Spleen (tissue), 11 donors: ENCODE measurements around the gene ZBTB7A. TPM values are rescaled to one million over a fixed set of nuclear protein-coding genes. Genes with fewer than 3 reads are reported as not detected.
A peak's percentile ranks its signal among the peaks of the same experiment; 100 is the strongest.

Experiments used
- DNase-seq: peaks from one replicate; pipeline ENCODE4 v3.0.0-alpha.2; 2020
- H3K27ac ChIP-seq, 8 donors: fragments of 200-600 bp; sonication (generic) in 7 of 8; 1 replicate in 4 of 8; 2 replicates in 4 of 8; pipeline versions ENCODE4 v1.5.0 to v1.8.0; 2016 to 2021; ENCODE audit warnings: inconsistent platforms in 4 of 8, mild to moderate bottlenecking in 4 of 8, moderate library complexity in 1 of 8
- H3K27me3 ChIP-seq, 7 donors: fragments of 200-600 bp; sonication (generic) in 6 of 7; replicated peaks in 1 of 7; 1 replicate in 4 of 7; 2 replicates in 3 of 7; pipeline versions ENCODE4 v1.5.0 to v1.8.0; 2016 to 2021; ENCODE audit warnings: inconsistent platforms in 3 of 7, mild to moderate bottlenecking in 1 of 7
- H3K36me3 ChIP-seq, 6 donors: fragments of 200-600 bp; sonication (generic) in 5 of 6; 1 replicate in 4 of 6; 2 replicates in 2 of 6; pipeline versions ENCODE4 v1.5.0 to v1.8.0; 2016 to 2021; ENCODE audit warnings: inconsistent platforms in 2 of 6
- H3K4me1 ChIP-seq, 6 donors: fragments of 200-600 bp; sonication (generic) in 5 of 6; 1 replicate in 3 of 6; 2 replicates in 3 of 6; pipeline versions ENCODE4 v1.5.0 to v1.8.0; 2016 to 2021; ENCODE audit warnings: inconsistent platforms in 3 of 6
- H3K4me3 ChIP-seq, 8 donors: fragments of 200-600 bp; sonication (generic) in 7 of 8; 1 replicate in 4 of 8; 2 replicates in 4 of 8; pipeline versions ENCODE4 v1.5.0 to v1.8.0; 2016 to 2021; ENCODE audit warnings: inconsistent platforms in 4 of 8, mild to moderate bottlenecking in 4 of 8, moderate library complexity in 2 of 8
- H3K9me3 ChIP-seq, 8 donors: fragments of 200-600 bp; sonication (generic) in 7 of 8; 1 replicate in 4 of 8; 2 replicates in 4 of 8; pipeline versions ENCODE4 v1.5.0 to v1.8.0; 2016 to 2021; ENCODE audit warnings: inconsistent platforms in 4 of 8
- POLR2A ChIP-seq, 3 donors: fragments of 450-650 bp; IDR thresholded peaks; one replicate each; pipeline ENCODE4 v1.5.1; 2017; ENCODE audit warnings: antibody characterized with exemption in 3 of 3, mild to moderate bottlenecking in 1 of 3
- POLR2AphosphoS5 ChIP-seq, 3 donors: sonication (generic); formaldehyde crosslinking; IDR thresholded peaks; one replicate each; pipeline ENCODE4 v1.5.1; 2017; ENCODE audit warnings: antibody characterized with exemption in 3 of 3
- WGBS, 5 donors: extraction: QIAGEN DNeasy Blood & Tissue Kit in 3 of 5; methylation state at CpG; one replicate each; pipeline versions ENCODE4 v1.1.5 to v1.1.7; 2013 to 2018; 5-methylcytosine and 5-hydroxymethylcytosine counted together
- intact Hi-C: fragments of 100-400 bp; cut with DNase I; formaldehyde crosslinking; loops from one replicate; pipeline ENCODE4 v1.15.0; 2023; ENCODE audit warnings: low total_unique reads
- polyA plus RNA-seq, 3 donors: library from polyadenylated mRNA; stranded (reverse); fragments of 200-250 nt; gene quantifications; one replicate each; pipeline ENCODE4 v1.2.1, GENCODE V29; 2013
- total RNA-seq, 7 donors: library from RNA; depleted of rRNA in 3 of 7; stranded (reverse); fragments of >200 nt in 3 of 7; fragmentation: NEBNext Ultra II Directional in 4 of 7; extraction: Animal tissue kit (Norgen Biotek cat#: 25700) in 4 of 7; gene quantifications; one replicate each; pipeline versions ENCODE4 v1.1.0 to v1.2.1, GENCODE V29; 2016 to 2021
- TF ChIP-seq, protein P1 (sequence below), 11 experiments: fragments of 200-600 bp in 7 of 11; fragments of 450-650 bp in 4 of 11; sonication (generic) in 4 of 11; IDR thresholded peaks in 8 of 11; conservative IDR thresholded peaks in 3 of 11; 1 replicate in 7 of 11; 2 replicates in 4 of 11; pipeline versions ENCODE4 v1.4.0 to v1.8.0; 2016 to 2021; ENCODE audit warnings: antibody characterized with exemption in 11 of 11, inconsistent platforms in 4 of 11, mild to moderate bottlenecking in 1 of 11
- donor health status: healthy with polysubstance abuse.
- donor health status: DM: no; HTN: no; CAD: no; lungs with moderate emphysema.
- donor health status: DM: no; HTN: no; CAD: no.
- donor health status: Bipolar disorder and iron deficiency.
- donor health status: healthy.
- donor health status: DM: no; HTN: no; CAD: no.
- donor health status: DM: yes; HTN: yes; CAD: no.

ZBTB7A gene
- total and polyA plus RNA-seq, 10 donors, result 4.0 to 68.1 (median 50.8) TPM

DNA sequence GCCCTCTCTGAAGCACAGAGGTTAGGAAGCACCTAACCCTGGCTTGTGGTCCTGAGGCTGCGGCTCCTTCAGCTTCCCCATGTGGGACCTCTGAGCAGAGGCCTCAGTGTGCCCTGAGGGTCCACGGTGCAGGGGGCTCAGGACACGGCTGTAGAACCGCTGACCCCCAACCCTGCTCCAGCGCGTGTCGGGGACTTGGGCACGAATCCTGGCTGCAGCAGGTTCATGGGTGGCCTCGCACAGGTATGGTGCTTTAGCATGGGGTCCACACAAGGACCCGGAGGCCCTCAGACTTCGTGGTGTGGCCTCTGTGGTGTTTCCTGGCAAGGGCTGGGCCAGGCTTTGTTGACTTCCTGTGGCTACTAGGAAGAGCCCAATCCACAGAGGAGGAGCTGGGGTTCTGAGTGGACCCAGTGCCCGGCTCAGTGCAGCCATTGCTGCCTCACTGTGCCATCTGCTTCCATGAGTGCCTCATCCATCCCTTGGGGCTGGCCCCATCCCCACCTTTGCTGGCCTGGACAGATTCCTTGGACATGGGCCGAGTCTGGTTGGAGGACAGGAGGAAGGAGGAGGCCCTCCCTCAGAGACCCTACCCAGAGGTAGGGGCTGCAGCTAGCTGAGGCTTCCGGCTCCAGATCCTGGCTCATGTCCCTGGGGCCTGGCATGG, 24.5 kb downstream of the ZBTB7A start:
- DNase-seq, result no peak
- TF ChIP-seq POLR2AphosphoS5 (IDR thresholded peaks at IDR 0.05), result peak in 2 of 3 donors; percentile 53 to 67
- TF ChIP-seq, protein P1, sequence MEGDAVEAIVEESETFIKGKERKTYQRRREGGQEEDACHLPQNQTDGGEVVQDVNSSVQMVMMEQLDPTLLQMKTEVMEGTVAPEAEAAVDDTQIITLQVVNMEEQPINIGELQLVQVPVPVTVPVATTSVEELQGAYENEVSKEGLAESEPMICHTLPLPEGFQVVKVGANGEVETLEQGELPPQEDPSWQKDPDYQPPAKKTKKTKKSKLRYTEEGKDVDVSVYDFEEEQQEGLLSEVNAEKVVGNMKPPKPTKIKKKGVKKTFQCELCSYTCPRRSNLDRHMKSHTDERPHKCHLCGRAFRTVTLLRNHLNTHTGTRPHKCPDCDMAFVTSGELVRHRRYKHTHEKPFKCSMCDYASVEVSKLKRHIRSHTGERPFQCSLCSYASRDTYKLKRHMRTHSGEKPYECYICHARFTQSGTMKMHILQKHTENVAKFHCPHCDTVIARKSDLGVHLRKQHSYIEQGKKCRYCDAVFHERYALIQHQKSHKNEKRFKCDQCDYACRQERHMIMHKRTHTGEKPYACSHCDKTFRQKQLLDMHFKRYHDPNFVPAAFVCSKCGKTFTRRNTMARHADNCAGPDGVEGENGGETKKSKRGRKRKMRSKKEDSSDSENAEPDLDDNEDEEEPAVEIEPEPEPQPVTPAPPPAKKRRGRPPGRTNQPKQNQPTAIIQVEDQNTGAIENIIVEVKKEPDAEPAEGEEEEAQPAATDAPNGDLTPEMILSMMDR (IDR thresholded peaks at IDR 0.05 in 8 of 11, conservative IDR thresholded peaks at IDR 0.05 in 3 of 11), result no peak
- no peak overlapping the region for H3K4me3 ChIP-seq
- H3K9me3 ChIP-seq, result no peaks in the 10 kb centered on the region
- WGBS, 5 donors, result 64 to 85% (median 84%) methylated on average over 4 to 14 of the region's 14 CpGs
- intact Hi-C loops, result no loop called here
- peaks cover 0 to 81% (median 29%) of the 10 kb centered on the region in 6 donors for H3K4me1 ChIP-seq
- peak overlapping the region in 7 of 8 donors; percentile 9 to 68 (median 57) for H3K27ac ChIP-seq
- no peaks in the 10 kb centered on the region for H3K27me3 ChIP-seq
- peaks cover 0 to 91% (median 46%) of the 10 kb centered on the region in 6 donors for H3K36me3 ChIP-seq

DNA sequence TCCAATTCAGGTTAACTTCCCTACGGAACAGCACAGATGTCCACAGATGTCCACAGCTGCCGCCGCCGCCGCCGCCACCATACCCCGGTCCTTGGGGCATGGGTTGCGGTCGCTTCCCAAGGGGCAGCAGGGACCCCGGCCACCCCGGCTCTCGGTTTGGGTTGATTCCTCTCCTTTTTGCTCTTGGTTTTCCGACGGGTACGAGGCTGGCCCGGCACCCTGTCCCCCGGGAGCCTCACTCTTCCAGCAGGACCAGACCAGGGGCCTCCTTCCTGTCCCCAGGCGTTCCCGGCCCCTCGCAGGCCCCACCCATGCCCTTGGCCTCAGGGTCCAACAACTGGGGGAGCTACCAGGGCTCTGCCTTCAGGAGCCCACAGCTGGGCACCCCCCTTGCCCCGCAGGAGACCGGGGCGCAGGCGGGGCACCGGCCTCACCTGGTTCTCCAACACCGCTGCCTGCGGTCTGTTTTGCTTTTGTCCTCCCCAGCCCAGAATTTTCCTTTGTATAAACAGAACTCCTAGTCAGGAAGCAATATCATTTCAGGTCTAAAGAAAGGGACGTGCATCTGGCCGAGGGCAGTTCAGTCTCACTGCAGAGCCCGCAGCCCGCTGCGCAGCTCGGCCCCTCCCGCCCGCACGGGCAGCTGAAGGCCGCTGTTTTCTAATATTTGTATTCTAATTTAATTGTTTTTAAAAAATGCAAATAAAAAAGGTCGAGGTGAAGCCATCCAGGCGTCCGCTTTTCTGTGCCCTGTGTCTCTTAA, 27.9 kb downstream of the ZBTB7A start:
- Histone ChIP-seq H3K4me1 (peaks cover 0 to 60% (median 27%) of the 10 kb centered on the region in 6 donors), H3K27ac (peak overlapping the region in 6 of 8 donors; percentile 4 to 74 (median 56)), H3K4me3 (no peak overlapping the region), H3K9me3 (no peaks in the 10 kb centered on the region), H3K36me3 (peaks cover 0 to 85% (median 42%) of the 10 kb centered on the region in 6 donors), H3K27me3 (no peaks in the 10 kb centered on the region)
- intact Hi-C loops, result no loop called here
- DNase-seq, result no peak
- WGBS, 5 donors, result 76 to 89% (median 81%) methylated on average over 32 to 40 of the region's 40 CpGs
- TF ChIP-seq POLR2AphosphoS5 (IDR thresholded peaks at IDR 0.05) (peak; percentile 21 to 75 (median 50)), POLR2A (IDR thresholded peaks at IDR 0.05) (no peak)
- TF ChIP-seq, protein P1 (IDR thresholded peaks at IDR 0.05 in 8 of 11, conservative IDR thresholded peaks at IDR 0.05 in 3 of 11), result no peak

DNA sequence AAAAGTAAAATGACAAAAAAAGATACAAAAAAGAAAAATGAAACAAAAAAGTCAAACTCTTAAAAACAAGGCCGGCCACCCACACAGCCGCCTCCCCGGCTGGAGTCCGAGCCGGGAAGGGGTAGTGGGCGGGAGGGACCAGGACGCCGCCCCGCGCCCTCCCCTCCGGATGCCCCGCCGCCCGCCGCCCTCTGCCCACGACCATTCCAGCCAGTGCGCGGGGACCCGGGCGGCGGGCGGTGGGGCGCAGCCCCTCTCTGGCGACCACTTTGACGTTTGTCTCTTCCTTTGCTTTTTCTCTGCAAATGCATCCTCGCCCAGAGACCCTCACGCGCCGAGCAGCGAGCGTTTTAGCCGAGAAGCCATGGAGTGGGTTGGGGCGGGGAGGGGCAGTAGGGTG, 28.6 kb downstream of the ZBTB7A start:
- TF ChIP-seq, protein P1 (IDR thresholded peaks at IDR 0.05 in 8 of 11, conservative IDR thresholded peaks at IDR 0.05 in 3 of 11), result no peak
- TF ChIP-seq POLR2AphosphoS5 (IDR thresholded peaks at IDR 0.05), result no peak
- no peak for TF ChIP-seq POLR2A (IDR thresholded peaks at IDR 0.05)
- Histone ChIP-seq H3K4me1 (peaks cover 0 to 52% (median 25%) of the 10 kb centered on the region in 6 donors), H3K27ac (peak overlapping the region in 2 of 8 donors; percentile 51 to 74), H3K4me3 (no peak overlapping the region), H3K9me3 (no peaks in the 10 kb centered on the region), H3K27me3 (no peaks in the 10 kb centered on the region), H3K36me3 (peaks cover 0 to 91% (median 50%) of the 10 kb centered on the region in 6 donors)
- intact Hi-C loops, result no loop called here
- 84 to 95% (median 89%) methylated on average over 16 to 33 of the region's 33 CpGs for WGBS, 5 donors
- no peak for DNase-seq
